ENCODE data around the gene CD79A.

DNA sequence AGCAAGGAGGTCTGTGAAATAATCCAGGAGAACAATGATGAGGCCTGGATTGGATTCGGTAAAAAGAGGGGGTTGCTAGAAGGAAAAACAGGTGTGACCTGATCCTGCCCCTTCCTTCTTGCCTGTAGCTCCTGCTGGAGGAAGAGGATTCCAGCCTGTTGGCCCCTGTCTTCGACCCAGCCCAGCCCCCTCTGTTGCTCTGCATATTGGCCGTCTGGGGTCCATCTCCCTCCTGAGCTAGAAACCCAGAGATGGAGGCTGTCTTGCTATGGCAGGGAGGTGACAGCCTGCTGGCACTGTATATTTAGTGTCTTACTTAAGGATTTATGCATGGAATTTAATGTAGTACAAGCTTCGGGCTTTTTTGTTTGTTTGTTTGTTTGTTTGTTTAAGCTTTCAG is 25.6 kb upstream of the CD79A start:
- TF ChIP-seq, protein P1, sequence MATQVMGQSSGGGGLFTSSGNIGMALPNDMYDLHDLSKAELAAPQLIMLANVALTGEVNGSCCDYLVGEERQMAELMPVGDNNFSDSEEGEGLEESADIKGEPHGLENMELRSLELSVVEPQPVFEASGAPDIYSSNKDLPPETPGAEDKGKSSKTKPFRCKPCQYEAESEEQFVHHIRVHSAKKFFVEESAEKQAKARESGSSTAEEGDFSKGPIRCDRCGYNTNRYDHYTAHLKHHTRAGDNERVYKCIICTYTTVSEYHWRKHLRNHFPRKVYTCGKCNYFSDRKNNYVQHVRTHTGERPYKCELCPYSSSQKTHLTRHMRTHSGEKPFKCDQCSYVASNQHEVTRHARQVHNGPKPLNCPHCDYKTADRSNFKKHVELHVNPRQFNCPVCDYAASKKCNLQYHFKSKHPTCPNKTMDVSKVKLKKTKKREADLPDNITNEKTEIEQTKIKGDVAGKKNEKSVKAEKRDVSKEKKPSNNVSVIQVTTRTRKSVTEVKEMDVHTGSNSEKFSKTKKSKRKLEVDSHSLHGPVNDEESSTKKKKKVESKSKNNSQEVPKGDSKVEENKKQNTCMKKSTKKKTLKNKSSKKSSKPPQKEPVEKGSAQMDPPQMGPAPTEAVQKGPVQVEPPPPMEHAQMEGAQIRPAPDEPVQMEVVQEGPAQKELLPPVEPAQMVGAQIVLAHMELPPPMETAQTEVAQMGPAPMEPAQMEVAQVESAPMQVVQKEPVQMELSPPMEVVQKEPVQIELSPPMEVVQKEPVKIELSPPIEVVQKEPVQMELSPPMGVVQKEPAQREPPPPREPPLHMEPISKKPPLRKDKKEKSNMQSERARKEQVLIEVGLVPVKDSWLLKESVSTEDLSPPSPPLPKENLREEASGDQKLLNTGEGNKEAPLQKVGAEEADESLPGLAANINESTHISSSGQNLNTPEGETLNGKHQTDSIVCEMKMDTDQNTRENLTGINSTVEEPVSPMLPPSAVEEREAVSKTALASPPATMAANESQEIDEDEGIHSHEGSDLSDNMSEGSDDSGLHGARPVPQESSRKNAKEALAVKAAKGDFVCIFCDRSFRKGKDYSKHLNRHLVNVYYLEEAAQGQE (IDR thresholded peaks at IDR 0.05; ENCODE audit: insufficient read depth in 1 of 2, low read depth in 2 of 2, low read length in 2 of 2), result no peak
- TF ChIP-seq POLR2AphosphoS5 (IDR thresholded peaks at IDR 0.05; ENCODE audit: low read depth, low read length) (no peak), TAF1 (IDR thresholded peaks at IDR 0.05; ENCODE audit: borderline replicate concordance, insufficient read depth, low read length) (no peak), SIN3A (IDR thresholded peaks at IDR 0.05; ENCODE audit: borderline replicate concordance, insufficient read depth, low read length) (no peak), FOXP2 (optimal IDR thresholded peaks at IDR 0.05; ENCODE audit: borderline replicate concordance, extremely low read depth, extremely low read length, insufficient read depth) (no peak)

Data from PFSK-1 (cell line).